HCT116 (cell line): ENCODE results near the gene MMD. TPM values are rescaled to one million over a fixed set of nuclear protein-coding genes. Genes with fewer than 3 reads are reported as not detected.

Source experiments
- ATAC-seq: fragments of 200-7000 bp; cut with Tn5 transposase; 2 replicates; pipeline ENCODE4 v1.9.1; 2020; ENCODE audit warnings: mild to moderate bottlenecking, moderate library complexity
- BruUV-seq: library from RNA; stranded (reverse); fragments of 400-500 nt; replicated peaks from 2 replicates; lab custom pipeline; 2021; lab: Mats Ljungman, UMichigan
- CTCF ChIA-PET: fragments of 300-600 bp; sonication (Branson Sonifier 250); formaldehyde crosslinking; loops from one replicate; lab custom pipeline; 2021; ENCODE audit warnings: antibody characterized with exemption; lab: Charles Lee
- POLR2A ChIA-PET: fragments of 300-600, 350-600 bp; sonication (Branson Sonifier 250); formaldehyde crosslinking; loops from one replicate; lab custom pipeline; 2021; ENCODE audit warnings: antibody characterized with exemption; lab: Charles Lee
- RAD21 ChIA-PET, 2 experiments: fragments of 300-600 bp; sonication (Branson Sonifier 250); formaldehyde crosslinking; loops; one replicate each; lab custom pipeline; 2023; ENCODE audit warnings: low total read pairs in 2 of 2; ENCODE audit not compliant: uncharacterized antibody in 2 of 2, unreplicated experiment in 2 of 2, low non-redundant PET in 1 of 2; lab: Charles Lee
- DNase-seq: peaks from one replicate; pipeline ENCODE4 v3.0.0-alpha.2; 2010; ENCODE audit warnings: low read depth, low spot score
- H2AFZ ChIP-seq: fragments of 200-600 bp; shearing (Covaris generic), sonication (generic); 2 replicates; pipeline ENCODE4 v1.6.1; 2017; ENCODE audit warnings: low read depth, mixed run types, mixed read lengths, antibody characterized with exemption, low read length; ENCODE audit not compliant: poor library complexity, severe bottlenecking
- H3K27ac ChIP-seq: 2 replicates; pipeline ENCODE4 v1.5.1; 2012; ENCODE audit warnings: low read depth, low read length
- H3K27me3 ChIP-seq: fragments of 200-600 bp; sonication (generic); 2 replicates; pipeline ENCODE4 v1.6.1; 2016; ENCODE audit warnings: mixed run types, low read length, mixed read lengths; ENCODE audit not compliant: insufficient read depth
- H3K36me3 ChIP-seq, 2 experiments: fragments of 200-500 bp in 1 of 2; fragments of 200-600 bp in 1 of 2; sonication (Bioruptor generic) in 1 of 2; sonication (generic) in 1 of 2; 2 replicates each; pipeline versions ENCODE4 v1.5.1 to v1.6.1; 2014 to 2016; ENCODE audit warnings: low read length in 2 of 2, inconsistent platforms in 1 of 2, mixed read lengths in 1 of 2, mixed run types in 1 of 2; ENCODE audit not compliant: insufficient read depth in 2 of 2, control insufficient read depth in 1 of 2
- H3K4me1 ChIP-seq, 2 experiments: fragments of 200-600 bp in 1 of 2; sonication (generic) in 1 of 2; 2 replicates each; pipeline versions ENCODE4 v1.5.1 to v1.6.1; 2012 to 2017; ENCODE audit warnings: low read length in 2 of 2, inconsistent platforms in 1 of 2, mild to moderate bottlenecking in 1 of 2, mixed read lengths in 1 of 2, mixed run types in 1 of 2, moderate library complexity in 1 of 2; ENCODE audit not compliant: insufficient read depth in 2 of 2, control insufficient read depth in 1 of 2
- H3K4me2 ChIP-seq: fragments of 200-600 bp; sonication (generic); 2 replicates; pipeline ENCODE4 v1.6.1; 2017; ENCODE audit warnings: mixed run types, low read length, mixed read lengths
- H3K4me3 ChIP-seq, 2 experiments: fragments of 200-600 bp in 1 of 2; sonication (generic) in 1 of 2; replicated peaks in 1 of 2; 2 replicates each; pipeline ENCODE4 v1.5.1; 2011 to 2016; ENCODE audit warnings: low read length in 2 of 2, control low read depth in 1 of 2, low read depth in 1 of 2, mild to moderate bottlenecking in 1 of 2, mixed read lengths in 1 of 2, mixed run types in 1 of 2
- H3K79me2 ChIP-seq: fragments of 200-600 bp; sonication (generic); 2 replicates; pipeline ENCODE4 v1.6.1; 2017; ENCODE audit warnings: mild to moderate bottlenecking, mixed run types, low read length, moderate library complexity, mixed read lengths; ENCODE audit not compliant: insufficient read depth
- H3K9ac ChIP-seq: fragments of 200-600 bp; sonication (generic); 2 replicates; pipeline ENCODE4 v1.6.1; 2016; ENCODE audit warnings: low read length, mixed read lengths
- H3K9me2 ChIP-seq: fragments of 200-600 bp; sonication (generic), shearing (Covaris generic); 2 replicates; pipeline ENCODE4 v1.6.1; 2017; ENCODE audit warnings: mixed run types, mild to moderate bottlenecking, moderate library complexity; ENCODE audit not compliant: insufficient read depth
- H3K9me3 ChIP-seq, 2 experiments: fragments of 200-500 bp in 1 of 2; fragments of 200-600 bp in 1 of 2; sonication (Bioruptor generic) in 1 of 2; sonication (generic) in 1 of 2; 2 replicates each; pipeline ENCODE4 v1.6.1; 2014 to 2017; ENCODE audit warnings: low read length in 2 of 2, mixed read lengths in 2 of 2, inconsistent platforms in 1 of 2, low read depth in 1 of 2, mild to moderate bottlenecking in 1 of 2, mixed run types in 1 of 2, moderate library complexity in 1 of 2; ENCODE audit not compliant: control insufficient read depth in 1 of 2, insufficient read depth in 1 of 2
- H4K20me1 ChIP-seq: fragments of 200-600 bp; sonication (generic), shearing (Covaris generic); 2 replicates; pipeline ENCODE4 v1.6.1; 2017; ENCODE audit warnings: mixed run types, mild to moderate bottlenecking, moderate library complexity; ENCODE audit not compliant: insufficient read depth
- ATF3 ChIP-seq: IDR thresholded peaks from 2 replicates; pipeline ENCODE4 v1.6.1; 2012
- CTCF ChIP-seq, 3 experiments: fragments of 200-600 bp in 1 of 3; sonication (generic) in 1 of 3; IDR thresholded peaks in 2 of 3; conservative IDR thresholded peaks in 1 of 3; 2 replicates each; pipeline ENCODE4 v1.5.1; 2012 to 2017; ENCODE audit warnings: low read depth in 2 of 3, low read length in 2 of 3, antibody characterized with exemption in 1 of 3, borderline replicate concordance in 1 of 3, control low read depth in 1 of 3, mild to moderate bottlenecking in 1 of 3, mixed read lengths in 1 of 3, mixed run types in 1 of 3, moderate library complexity in 1 of 3; ENCODE audit not compliant: insufficient read depth in 1 of 3
- EGR1 ChIP-seq: IDR thresholded peaks from 2 replicates; pipeline ENCODE4 v1.6.1; 2012; ENCODE audit warnings: low read depth
- ELF1 ChIP-seq: IDR thresholded peaks from 2 replicates; pipeline ENCODE4 v1.6.1; 2012; ENCODE audit warnings: low read depth, borderline replicate concordance
- EZH2 ChIP-seq: fragments of 200-600 bp; sonication (generic); IDR thresholded peaks from 2 replicates; pipeline ENCODE4 v1.6.1; 2017; ENCODE audit warnings: antibody characterized with exemption, mixed run types
- EZH2phosphoT487 ChIP-seq: fragments of 200-600 bp; IDR thresholded peaks from 2 replicates; pipeline ENCODE4 v1.6.1; 2018; ENCODE audit warnings: antibody characterized with exemption, borderline replicate concordance
- FOSL1 ChIP-seq: IDR thresholded peaks from 2 replicates; pipeline ENCODE4 v1.6.1; 2012; ENCODE audit warnings: low read depth
- JUND ChIP-seq: IDR thresholded peaks from 2 replicates; pipeline ENCODE4 v1.6.1; 2012
- MAX ChIP-seq: IDR thresholded peaks from 2 replicates; pipeline ENCODE4 v1.6.1; 2012
- POLR2A ChIP-seq: IDR thresholded peaks from 2 replicates; pipeline ENCODE4 v1.7.0; 2011; ENCODE audit warnings: borderline replicate concordance; ENCODE audit not compliant: insufficient read depth, insufficient read length; ENCODE audit errors: extremely low read depth
- POLR2AphosphoS5 ChIP-seq: IDR thresholded peaks from 2 replicates; pipeline ENCODE4 v1.6.1; 2011; ENCODE audit warnings: mild to moderate bottlenecking, low read depth, low read length, moderate library complexity
- REST ChIP-seq: IDR thresholded peaks from 2 replicates; pipeline ENCODE4 v1.6.1; 2012; ENCODE audit warnings: low read depth
- SIN3A ChIP-seq: IDR thresholded peaks from 2 replicates; pipeline ENCODE4 v1.6.1; 2012; ENCODE audit warnings: low read depth
- SP1 ChIP-seq: IDR thresholded peaks from 2 replicates; pipeline ENCODE4 v1.6.1; 2012; ENCODE audit warnings: low read depth
- YY1 ChIP-seq: IDR thresholded peaks from 2 replicates; pipeline ENCODE4 v1.6.1; 2011; ENCODE audit warnings: low read length, low read depth, moderate library complexity, mild to moderate bottlenecking; ENCODE audit not compliant: insufficient replicate concordance; ENCODE audit errors: extremely low read depth
- intact Hi-C: fragments of 100-400 bp; cut with micrococcal nuclease; formaldehyde crosslinking; loops from 2 replicates; pipeline ENCODE4 v1.10.0; 2022
- total RNA-seq: library from RNA; stranded (reverse); gene quantifications from one replicate; pipeline ENCODE4 v1.2.1, GENCODE V29; 2021; ENCODE audit not compliant: unreplicated experiment

MMD gene
- total RNA-seq, 1 experiment from 2014 or later, result 21.3 TPM

GRCh38 chr17:55381017-55381770 is 40.4 kb downstream of the MMD start:
- Histone ChIP-seq H3K4me2 (no peak overlapping the region), H3K9me3 (no peaks in the 10 kb centered on the region), H4K20me1 (no peaks in the 10 kb centered on the region), H3K4me1 (no peaks in the 10 kb centered on the region), H3K9ac (no peak overlapping the region), H3K36me3 (no peaks in the 10 kb centered on the region), H3K27ac (no peak overlapping the region), H3K4me3 (no peak overlapping the region), H3K79me2 (no peaks in the 10 kb centered on the region), H3K27me3 (no peaks in the 10 kb centered on the region), H2AFZ (no peak overlapping the region), H3K9me2 (no peaks in the 10 kb centered on the region)
- DNase-seq (no peak), ATAC-seq (no peak)
- ChIA-PET POLR2A (no interaction called here), CTCF (no interaction called here), RAD21 (no interaction called here)
- intact Hi-C loops, result no loop called here
- BruUV-seq, result no TSS peak
- TF ChIP-seq JUND (no peak), MAX (no peak), REST (no peak), EZH2phosphoT487 (no peak), POLR2A (no peak), EGR1 (no peak), EZH2 (no peak), SIN3A (no peak), YY1 (no peak), POLR2AphosphoS5 (no peak), SP1 (no peak), FOSL1 (no peak), ATF3 (no peak), ELF1 (no peak), CTCF (IDR thresholded peaks at IDR 0.05 in 2 of 3, conservative IDR thresholded peaks at IDR 0.05 in 1 of 3; ENCODE audit: borderline replicate concordance in 1 of 3, insufficient read depth in 1 of 3, low read depth in 2 of 3, low read length in 2 of 3) (no peak)
